CD4-positive, alpha-beta memory T cell (primary cell): ENCODE data around the gene SLC35F1. TPM values are rescaled to one million over a fixed set of nuclear protein-coding genes. Genes with fewer than 3 reads are reported as not detected.
A peak's percentile ranks its signal among the peaks of the same experiment; 100 is the strongest.

Experiments
- CTCF ChIA-PET: fragments of 350-600 bp; sonication (Branson Sonifier 250); formaldehyde crosslinking; loops from one replicate; lab custom pipeline; 2021; ENCODE audit warnings: inconsistent platforms; ENCODE audit not compliant: partially characterized antibody; lab: Charles Lee
- POLR2A ChIA-PET: fragments of 350-600 bp; sonication (Branson Sonifier 250); formaldehyde crosslinking; loops from one replicate; lab custom pipeline; 2021; ENCODE audit not compliant: partially characterized antibody; lab: Charles Lee
- DNase-seq, 5 donors: peaks; one replicate each; pipeline versions ENCODE4 v3.0.0 to v3.0.0-alpha.2; 2020 to 2022; ENCODE audit warnings: mixed read lengths in 1 of 5
- H3K27ac ChIP-seq: one replicate; pipeline ENCODE4 v1.7.0; 2013; ENCODE audit warnings: low read depth, low read length
- H3K27me3 ChIP-seq: 2 replicates; pipeline ENCODE4 v1.7.0; 2013; ENCODE audit warnings: mild to moderate bottlenecking, low read length, moderate library complexity; ENCODE audit not compliant: insufficient read depth
- H3K36me3 ChIP-seq: 2 replicates; pipeline ENCODE4 v1.7.0; 2013; ENCODE audit warnings: mild to moderate bottlenecking, low read length, moderate library complexity; ENCODE audit not compliant: insufficient read depth
- H3K4me1 ChIP-seq: 2 replicates; pipeline ENCODE4 v1.7.0; 2013; ENCODE audit warnings: mild to moderate bottlenecking, low read length, moderate library complexity; ENCODE audit not compliant: insufficient read depth
- H3K4me3 ChIP-seq, 2 donors: one replicate each; pipeline ENCODE4 v1.7.0; 2013; ENCODE audit warnings: low read length in 2 of 2, mild to moderate bottlenecking in 1 of 2
- H3K9me3 ChIP-seq, 2 donors: one replicate each; pipeline ENCODE4 v1.7.0; 2013; ENCODE audit warnings: low read length in 2 of 2, control low read depth in 1 of 2; ENCODE audit not compliant: control insufficient read depth in 1 of 2
- H3K27ac Mint-ChIP-seq, 7 donors: one replicate each; pipeline ENCODE4 v1.8.0; 2020 to 2021; ENCODE audit warnings: mixed read lengths in 7 of 7, mild to moderate bottlenecking in 6 of 7, inconsistent platforms in 3 of 7, moderate library complexity in 3 of 7
- H3K27me3 Mint-ChIP-seq, 2 donors: one replicate each; pipeline ENCODE4 v1.8.0; 2020 to 2021; ENCODE audit warnings: mixed read lengths in 2 of 2
- H3K36me3 Mint-ChIP-seq, 2 donors: one replicate each; pipeline ENCODE4 v1.8.0; 2020 to 2021; ENCODE audit warnings: mixed read lengths in 2 of 2, inconsistent platforms in 1 of 2, mild to moderate bottlenecking in 1 of 2
- H3K4me1 Mint-ChIP-seq, 4 donors: one replicate each; pipeline ENCODE4 v1.8.0; 2020 to 2021; ENCODE audit warnings: mixed read lengths in 4 of 4, mild to moderate bottlenecking in 1 of 4
- H3K4me3 Mint-ChIP-seq, 8 donors: one replicate each; pipeline ENCODE4 v1.8.0; 2020 to 2021; ENCODE audit warnings: mixed read lengths in 8 of 8, mild to moderate bottlenecking in 7 of 8, moderate library complexity in 6 of 8, inconsistent platforms in 3 of 8
- H3K9me3 Mint-ChIP-seq, 8 donors: one replicate each; pipeline ENCODE4 v1.8.0; 2020 to 2021; ENCODE audit warnings: mixed read lengths in 8 of 8, mild to moderate bottlenecking in 5 of 8, inconsistent platforms in 3 of 8, moderate library complexity in 1 of 8
- intact Hi-C: fragments of 100-400 bp; cut with micrococcal nuclease; formaldehyde crosslinking; loops from one replicate; pipeline ENCODE4 v1.15.1; 2023
- polyA plus RNA-seq, 2 donors: library from polyadenylated mRNA; unstranded; fragments of 300-500 nt; fragmentation: Illumina TruSeq; gene quantifications; one replicate each; pipeline ENCODE4 v1.2.3, GENCODE V29; 2021
- total RNA-seq, 2 experiments: library from RNA; stranded (reverse); gene quantifications; one replicate each; pipeline ENCODE4 v1.2.3, GENCODE V29; 2021

The SLC35F1 gene
- total and polyA plus RNA-seq, 4 experiments from 2014 or later = not detected

DNA sequence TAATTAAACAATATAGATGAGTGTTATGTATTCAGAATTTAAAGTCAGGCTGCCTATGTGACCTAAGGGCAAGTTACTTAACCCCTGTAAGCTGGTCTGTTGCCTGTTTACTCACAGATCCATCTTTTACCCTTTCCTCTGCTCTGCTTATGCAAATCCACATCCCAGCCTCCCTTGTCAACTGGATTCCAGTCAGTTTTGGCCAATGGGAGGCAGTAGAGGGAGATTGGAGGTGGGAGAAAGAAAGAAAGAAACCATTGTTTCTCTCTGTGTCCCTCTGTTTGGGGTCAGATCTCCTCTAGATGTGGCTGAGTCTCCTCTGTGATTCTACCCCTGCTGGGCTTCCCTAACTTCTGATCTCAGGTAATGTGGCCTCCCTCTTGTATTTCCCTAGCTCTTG is 374.2 kb downstream of the SLC35F1 start:
- Histone ChIP-seq H3K4me3 (no peak overlapping the region), H3K4me1 (peaks cover 3% of the 10 kb centered on the region), H3K27me3 (no peaks in the 10 kb centered on the region), H3K36me3 (no peaks in the 10 kb centered on the region), H3K27ac (no peak overlapping the region), H3K9me3 (no peaks in the 10 kb centered on the region)
- CTCF ChIA-PET = interaction anchor here (0.7 to 1.1 kb wide), 2 partner anchors 13 to 299 kb away, joined by 5 read pairs; no protein-coding TSS in a partner anchor
- Mint-ChIP-seq H3K27ac (no peak overlapping the region), H3K36me3 (no peaks in the 10 kb centered on the region), H3K27me3 (peaks cover 10% of the 10 kb centered on the region in 2 donors), H3K4me3 (no peak overlapping the region), H3K9me3 (no peaks in the 10 kb centered on the region), H3K4me1 (peaks cover 0 to 1% (median 0%) of the 10 kb centered on the region in 4 donors)
- DNase-seq = no peak
- POLR2A ChIA-PET = no interaction called here
- intact Hi-C loops = loop anchor here (5.0 to 10.0 kb wide), 3 partner anchors 286 to 684 kb away; partner anchors contain the start of gene ASF1A

DNA sequence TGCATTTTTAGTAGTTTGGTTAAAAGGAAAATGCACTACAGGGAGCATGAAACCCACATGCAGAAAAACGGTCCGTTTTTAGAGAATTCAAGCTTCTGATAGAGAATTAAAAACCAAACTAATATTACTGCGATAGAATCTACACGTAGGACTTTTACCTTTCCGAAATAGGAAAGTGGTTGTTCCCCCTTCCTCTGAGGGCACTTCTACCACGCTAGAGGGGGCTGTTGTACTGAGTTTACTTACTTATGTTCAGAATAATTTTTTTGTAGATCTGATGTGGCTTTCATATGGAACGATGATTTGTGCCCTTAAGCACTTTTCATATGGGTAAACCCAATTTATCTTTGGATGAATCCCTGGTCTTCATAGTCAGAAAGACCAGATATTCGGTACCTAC is 376.7 kb downstream of the SLC35F1 start:
- peaks cover 0 to 1% (median 0%) of the 10 kb centered on the region in 8 donors for H3K9me3 Mint-ChIP-seq
- Histone ChIP-seq H3K27ac (no peak overlapping the region), H3K36me3 (no peaks in the 10 kb centered on the region), H3K4me3 (no peak overlapping the region), H3K4me1 (peaks cover 3% of the 10 kb centered on the region), H3K27me3 (no peaks in the 10 kb centered on the region), H3K9me3 (no peaks in the 10 kb centered on the region)
- CTCF ChIA-PET = interaction anchor here (1.1 to 5.7 kb wide), 9 partner anchors 8 to 825 kb away, joined by 3 to 37 read pairs (median 5); no protein-coding TSS in a partner anchor
- H3K4me1 Mint-ChIP-seq = peaks cover 0 to 1% (median 0%) of the 10 kb centered on the region in 4 donors
- POLR2A ChIA-PET = no interaction called here
- intact Hi-C loops = loop anchor here (1.0 to 10.0 kb wide), 8 partner anchors 268 to 827 kb away; partner anchors contain the start of gene ASF1A
- peaks cover 5 to 7% of the 10 kb centered on the region in 2 donors for H3K27me3 Mint-ChIP-seq
- H3K4me3 Mint-ChIP-seq = no peak overlapping the region
- H3K36me3 Mint-ChIP-seq = no peaks in the 10 kb centered on the region
- peak; percentile 48 to 60 (median 56) for DNase-seq
- H3K27ac Mint-ChIP-seq = no peak overlapping the region

DNA sequence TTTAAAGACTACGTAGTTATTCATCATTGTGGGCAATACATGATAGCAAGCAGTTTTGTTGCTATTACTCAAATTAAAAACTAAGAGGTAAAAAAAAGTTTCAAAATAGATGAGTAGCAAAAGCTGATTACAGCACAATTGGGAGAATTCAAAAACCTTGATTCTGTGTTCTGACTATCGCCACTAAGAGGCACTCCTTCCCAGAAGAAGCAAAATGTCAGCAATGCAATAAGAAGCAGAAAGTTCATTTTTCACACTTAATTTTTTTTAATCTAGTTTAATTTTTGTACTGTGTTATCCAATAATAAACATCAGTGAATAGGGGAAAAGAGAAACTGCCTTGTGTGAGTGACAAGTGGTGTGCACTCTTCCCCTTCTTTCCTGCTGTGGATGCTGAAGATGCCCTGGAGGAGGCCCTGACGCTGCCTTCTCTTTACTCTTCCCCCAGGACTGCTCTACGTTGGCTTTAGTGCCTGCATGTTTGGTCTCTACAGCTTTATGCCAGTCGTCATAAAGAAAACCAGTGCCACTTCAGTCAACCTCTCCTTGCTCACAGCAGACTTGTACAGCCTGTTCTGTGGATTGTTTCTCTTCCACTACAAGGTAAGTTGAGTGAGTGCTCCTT is 377.8 kb downstream of the SLC35F1 start:
- Histone ChIP-seq H3K9me3 (no peaks in the 10 kb centered on the region), H3K27ac (no peak overlapping the region), H3K4me3 (no peak overlapping the region), H3K4me1 (peaks cover 3% of the 10 kb centered on the region), H3K27me3 (no peaks in the 10 kb centered on the region), H3K36me3 (no peaks in the 10 kb centered on the region)
- intact Hi-C loops = loop anchor here (1.0 to 10.0 kb wide), 6 partner anchors 282 to 825 kb away; partner anchors contain the start of gene ASF1A
- Mint-ChIP-seq H3K9me3 (peaks cover 0 to 2% (median 0%) of the 10 kb centered on the region in 8 donors), H3K4me1 (peaks cover 0 to 1% (median 0%) of the 10 kb centered on the region in 4 donors), H3K27me3 (peaks cover 5 to 7% of the 10 kb centered on the region in 2 donors), H3K27ac (no peak overlapping the region), H3K36me3 (no peaks in the 10 kb centered on the region), H3K4me3 (no peak overlapping the region)
- POLR2A ChIA-PET = no interaction called here
- DNase-seq = no peak
- CTCF ChIA-PET = interaction anchor here (0.6 to 5.7 kb wide), 8 partner anchors 269 to 828 kb away, joined by 3 to 37 read pairs (median 4); no protein-coding TSS in a partner anchor

DNA sequence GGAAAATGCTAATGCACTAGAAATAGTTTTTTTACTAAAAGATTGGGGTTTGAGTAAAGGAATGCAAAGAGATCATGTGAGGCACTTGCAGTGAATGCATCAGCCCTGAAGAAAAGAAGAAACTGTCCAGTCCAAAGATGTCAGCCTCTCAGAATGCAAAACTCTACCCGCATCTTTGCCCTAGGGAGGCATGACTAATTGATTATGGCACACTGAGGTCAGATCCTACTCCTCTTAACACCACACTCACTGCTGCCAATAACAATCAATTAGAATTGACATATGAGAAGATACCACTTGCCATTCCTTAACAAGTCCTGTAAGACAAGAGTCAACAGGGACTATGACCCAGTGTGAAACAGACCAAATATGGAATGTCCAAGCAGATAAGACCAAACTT is 378.7 kb downstream of the SLC35F1 start:
- peaks cover 3% of the 10 kb centered on the region for H3K4me1 ChIP-seq
- Mint-ChIP-seq H3K27ac (no peak overlapping the region), H3K36me3 (no peaks in the 10 kb centered on the region), H3K27me3 (peaks cover 5 to 7% of the 10 kb centered on the region in 2 donors), H3K4me3 (no peak overlapping the region), H3K9me3 (peaks cover 0 to 2% (median 0%) of the 10 kb centered on the region in 8 donors), H3K4me1 (peaks cover 0 to 1% (median 0%) of the 10 kb centered on the region in 4 donors)
- H3K27me3 ChIP-seq = no peaks in the 10 kb centered on the region
- no peak overlapping the region for H3K27ac ChIP-seq
- CTCF ChIA-PET = interaction anchor here (0.6 to 5.7 kb wide), 4 partner anchors 266 to 823 kb away, joined by 3 to 37 read pairs (median 8); no protein-coding TSS in a partner anchor
- no peak overlapping the region for H3K4me3 ChIP-seq
- H3K9me3 ChIP-seq = no peaks in the 10 kb centered on the region
- POLR2A ChIA-PET = no interaction called here
- H3K36me3 ChIP-seq = no peaks in the 10 kb centered on the region
- intact Hi-C loops = loop anchor here (10.0 kb wide), 1 partner anchor 679 kb away; no protein-coding TSS in a partner anchor
- DNase-seq = no peak

DNA sequence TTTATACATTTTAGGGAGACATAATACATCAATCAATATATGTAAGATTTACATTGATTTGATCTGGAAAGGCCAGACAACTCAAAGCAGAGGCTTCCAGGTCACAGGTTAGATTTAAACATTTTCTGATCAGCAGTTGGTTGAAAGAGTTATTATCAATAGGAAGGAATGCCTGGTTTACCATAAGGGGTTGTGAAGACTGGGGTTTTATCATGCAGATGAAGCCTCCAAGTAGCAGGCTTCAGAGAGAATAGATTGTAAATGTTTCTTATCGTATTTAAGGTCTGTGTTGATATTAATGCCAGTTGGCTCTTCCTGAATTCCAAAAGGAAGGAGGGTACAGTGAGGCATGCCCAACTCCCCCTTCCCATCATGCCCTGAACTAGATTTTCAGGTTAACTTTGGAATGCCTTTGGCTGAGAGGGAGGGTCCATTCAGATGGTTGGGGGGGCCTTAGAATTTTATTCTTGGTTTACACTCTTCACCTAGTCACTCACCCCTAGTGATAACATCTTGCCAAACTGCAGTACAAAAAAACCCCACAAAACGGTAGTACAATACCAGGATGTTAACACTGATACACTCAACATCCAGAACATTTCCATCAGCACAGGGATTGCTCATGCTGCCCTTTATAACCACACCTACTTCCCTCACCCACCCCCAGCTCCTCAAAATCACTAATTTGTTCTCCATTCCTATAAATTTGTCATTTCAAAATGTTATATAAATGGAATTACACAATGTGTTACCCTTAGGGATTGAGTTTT is 381.5 kb downstream of the SLC35F1 start:
- Mint-ChIP-seq H3K4me1 (peaks cover 0 to 1% (median 0%) of the 10 kb centered on the region in 4 donors), H3K27me3 (peaks cover under 1 to 4% of the 10 kb centered on the region in 2 donors), H3K27ac (no peak overlapping the region), H3K36me3 (no peaks in the 10 kb centered on the region), H3K4me3 (no peak overlapping the region), H3K9me3 (peaks cover 0 to 2% (median 0%) of the 10 kb centered on the region in 8 donors)
- Histone ChIP-seq H3K4me1 (peaks cover 2% of the 10 kb centered on the region), H3K4me3 (no peak overlapping the region), H3K27ac (no peak overlapping the region), H3K36me3 (no peaks in the 10 kb centered on the region), H3K9me3 (no peaks in the 10 kb centered on the region), H3K27me3 (no peaks in the 10 kb centered on the region)
- POLR2A ChIA-PET = no interaction called here
- intact Hi-C loops = loop anchor here (10.0 kb wide), 1 partner anchor 676 kb away; no protein-coding TSS in a partner anchor
- CTCF ChIA-PET = no interaction called here
- no peak for DNase-seq

DNA sequence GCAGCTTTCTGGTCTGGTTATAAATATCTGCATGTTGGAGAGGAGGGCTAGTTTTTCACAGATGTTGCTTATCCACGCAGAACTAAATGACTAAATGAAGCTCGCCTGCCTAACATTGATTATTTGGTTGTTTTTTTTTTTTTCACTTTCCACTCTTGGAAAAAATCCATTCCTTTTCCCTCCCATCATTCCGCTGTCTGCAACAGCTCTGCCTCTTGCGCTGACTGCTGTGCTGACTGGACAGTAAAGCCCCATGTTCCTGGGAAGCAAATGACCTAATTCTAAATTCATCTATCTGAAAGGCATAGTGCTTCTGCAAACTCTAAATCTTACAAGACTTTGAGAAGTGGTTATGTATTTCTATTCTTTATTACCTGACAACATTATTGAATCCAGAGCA is 385.5 kb downstream of the SLC35F1 start:
- Mint-ChIP-seq H3K4me1 (no peaks in the 10 kb centered on the region), H3K27me3 (peaks cover 11 to 12% of the 10 kb centered on the region in 2 donors), H3K4me3 (no peak overlapping the region), H3K27ac (no peak overlapping the region), H3K36me3 (no peaks in the 10 kb centered on the region), H3K9me3 (peaks cover 0 to 2% (median 0%) of the 10 kb centered on the region in 8 donors)
- ChIA-PET CTCF (interaction anchor here (0.7 to 2.2 kb wide), 3 partner anchors 10 to 118 kb away, joined by 3 to 7 read pairs (median 3); no protein-coding TSS in a partner anchor), POLR2A (no interaction called here)
- H3K27me3 ChIP-seq = no peaks in the 10 kb centered on the region
- H3K36me3 ChIP-seq = no peaks in the 10 kb centered on the region
- intact Hi-C loops = no loop called here
- H3K4me3 ChIP-seq = no peak overlapping the region
- no peak overlapping the region for H3K27ac ChIP-seq
- no peak for DNase-seq
- no peaks in the 10 kb centered on the region for H3K9me3 ChIP-seq
- no peaks in the 10 kb centered on the region for H3K4me1 ChIP-seq
